ENCODE measurements around the gene PMVK.

The PMVK gene

DNA sequence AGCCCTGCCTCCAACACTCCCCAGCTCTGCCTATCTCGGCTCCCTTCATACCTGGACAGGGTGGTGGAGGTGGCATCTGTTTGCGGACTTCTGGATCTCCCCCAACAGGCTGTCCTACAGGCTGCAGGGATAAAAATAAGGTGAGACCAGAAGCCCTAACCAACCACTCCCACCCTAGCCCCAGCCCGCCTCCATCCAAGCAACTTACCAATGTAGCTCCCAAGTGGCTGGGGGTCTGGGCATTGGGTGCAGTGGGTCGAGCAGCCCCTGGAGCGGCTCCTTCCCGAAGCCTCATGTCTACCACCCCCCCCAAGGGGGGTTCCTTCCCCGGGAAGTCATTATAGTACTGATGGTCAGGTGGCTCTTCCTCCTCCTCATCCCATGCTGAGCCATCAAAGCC, 29.6 kb upstream of the PMVK start:
- no peak for DNase-seq

DNA sequence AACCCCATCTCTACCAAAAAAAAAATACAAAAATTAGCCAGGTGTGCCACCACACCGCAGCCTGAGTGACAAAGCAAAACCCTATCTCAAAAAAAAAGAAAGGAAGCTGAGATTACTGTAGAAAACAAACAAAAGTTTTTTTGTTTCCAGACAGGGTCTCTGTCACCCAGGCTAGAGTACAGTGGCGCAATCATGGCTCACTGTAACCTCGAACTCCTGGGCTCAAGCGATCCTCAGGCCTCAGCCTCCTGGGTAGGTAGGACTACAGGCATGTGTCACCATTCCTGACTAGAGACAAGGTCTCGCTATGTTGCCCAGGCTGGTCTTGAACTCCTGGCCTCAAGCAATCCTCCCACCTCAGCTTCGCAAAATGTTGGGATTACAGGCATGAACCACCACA, 27.8 kb upstream of the PMVK start:
- DNase-seq = no peak

DNA sequence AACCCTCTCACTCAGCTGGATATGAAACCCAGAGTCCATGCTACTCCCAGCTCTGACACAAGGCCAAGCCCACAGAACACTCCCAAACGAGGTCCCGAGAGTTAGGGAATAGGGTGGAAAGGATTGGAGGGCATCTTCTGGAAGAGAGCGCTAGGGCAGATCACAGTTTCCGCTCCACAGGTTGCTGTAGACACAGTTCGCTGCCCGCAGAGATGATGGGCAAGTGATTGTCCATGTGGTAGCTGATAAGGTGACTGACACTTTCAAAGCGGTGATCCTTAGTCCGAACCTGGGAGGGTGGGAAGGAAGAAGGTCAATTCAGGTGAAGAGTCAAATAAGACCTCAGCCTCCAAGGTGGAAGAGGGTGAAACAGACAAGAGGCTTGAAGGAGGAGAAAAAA, 27.1 kb upstream of the PMVK start:
- DNase-seq = no peak

DNA sequence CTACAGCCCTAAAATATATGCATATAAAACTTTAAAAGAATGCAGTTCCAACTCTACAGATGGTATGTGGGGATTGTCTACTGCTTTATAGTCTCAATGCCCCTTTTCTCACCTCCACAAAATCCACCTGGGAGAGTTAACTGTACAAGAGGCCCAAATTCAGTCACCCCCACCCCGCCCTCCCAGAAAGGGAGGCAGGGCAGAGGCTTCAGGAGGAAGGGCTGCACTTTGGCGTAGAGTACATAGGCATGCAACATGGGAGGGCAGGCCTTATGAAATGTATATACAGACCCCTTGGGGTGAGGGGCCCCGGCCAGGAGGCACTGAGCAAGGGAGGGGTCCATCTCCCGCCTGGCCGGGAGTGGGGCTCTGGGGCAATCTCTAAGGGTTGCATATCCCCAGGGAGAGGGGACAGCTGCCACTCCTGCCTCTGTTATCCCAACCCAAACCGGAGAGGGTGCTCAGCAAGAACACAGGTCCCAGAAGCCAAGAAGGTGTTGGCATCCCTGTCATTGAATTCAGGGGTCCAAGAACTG, 26.3 kb upstream of the PMVK start:
- no peak for DNase-seq

DNA sequence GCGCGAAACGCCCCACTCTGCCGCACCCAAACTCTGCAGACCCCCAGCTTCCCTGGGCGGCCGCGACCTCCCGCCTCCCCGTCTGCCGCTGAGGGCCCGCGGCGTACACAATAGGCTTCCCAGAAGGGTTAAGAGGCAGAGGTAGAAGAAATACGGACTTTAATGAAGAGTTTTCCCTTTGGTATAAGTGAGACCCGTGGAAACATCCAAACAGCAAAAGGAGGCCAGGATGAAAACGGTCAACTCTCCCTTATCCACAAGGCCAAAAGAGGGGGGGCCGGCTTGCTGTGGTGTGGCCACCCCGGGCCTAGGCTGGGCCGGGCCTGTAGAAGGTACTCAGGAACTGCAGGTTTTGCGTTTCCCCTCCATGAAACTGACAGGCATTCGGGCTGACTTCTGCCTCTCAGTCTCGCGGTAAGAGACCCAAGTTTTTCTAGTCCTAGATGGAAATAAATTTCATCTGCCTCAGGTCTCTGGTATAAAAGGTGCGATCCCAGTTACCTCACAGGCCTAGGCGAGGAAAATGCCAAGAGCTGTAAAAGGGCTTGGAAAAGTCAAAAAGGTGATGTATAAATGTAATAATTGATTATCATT, 25.7 kb upstream of the PMVK start:
- peak; percentile 66 for DNase-seq

DNA sequence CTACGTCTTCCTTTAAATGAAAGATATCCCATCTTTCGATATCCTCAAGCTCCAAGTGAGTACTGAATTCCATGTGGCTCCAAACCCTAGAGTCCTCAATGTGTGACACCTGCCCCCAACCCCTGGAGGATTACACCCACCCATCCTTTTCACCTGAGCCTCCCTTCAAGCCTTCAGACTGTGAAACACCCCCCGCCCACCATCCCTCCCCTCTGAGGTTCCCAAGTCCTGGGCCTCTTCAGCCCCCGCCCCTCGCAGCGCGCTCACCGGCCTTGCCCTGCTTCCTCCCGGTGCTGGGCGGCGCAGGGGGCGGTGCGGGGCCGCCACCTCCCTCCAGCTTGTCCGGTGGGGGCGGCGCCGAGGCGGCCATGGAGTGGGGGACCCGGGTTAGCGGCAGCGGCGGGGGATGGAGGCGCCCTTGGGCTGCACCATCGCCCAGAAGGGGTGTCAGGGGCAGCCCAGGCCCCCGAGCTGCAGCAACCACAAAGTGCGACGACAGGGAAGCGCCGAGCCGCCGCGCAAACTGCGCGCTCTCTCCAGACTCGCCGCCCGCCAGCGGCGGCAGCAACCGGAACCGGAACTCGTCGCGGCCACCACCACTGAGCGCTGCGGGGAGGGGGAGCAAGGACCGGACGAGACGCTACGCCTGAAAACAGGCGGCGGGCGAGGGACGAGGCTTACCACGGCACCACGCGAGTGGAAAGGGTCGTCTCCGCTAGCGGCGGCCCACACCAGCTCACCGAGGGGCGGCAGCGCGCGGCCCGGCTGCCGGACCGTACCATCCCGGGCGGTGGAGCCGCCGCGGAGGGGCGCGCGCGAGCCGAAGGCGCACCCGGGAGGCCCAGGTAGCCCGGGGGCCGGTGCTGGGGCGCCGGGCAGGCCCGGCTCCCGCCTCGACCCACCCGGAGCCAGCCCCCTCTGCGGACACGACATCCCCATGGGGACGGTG, 25.0 kb upstream of the PMVK start, which contains the start of gene PYGO2:
PYGO2 (minus strand) TSS at position 576 of the 949 bp plus-strand sequence; CDS start at position 370, 206 bp downstream.
- DNase-seq = peak; percentile 90

DNA sequence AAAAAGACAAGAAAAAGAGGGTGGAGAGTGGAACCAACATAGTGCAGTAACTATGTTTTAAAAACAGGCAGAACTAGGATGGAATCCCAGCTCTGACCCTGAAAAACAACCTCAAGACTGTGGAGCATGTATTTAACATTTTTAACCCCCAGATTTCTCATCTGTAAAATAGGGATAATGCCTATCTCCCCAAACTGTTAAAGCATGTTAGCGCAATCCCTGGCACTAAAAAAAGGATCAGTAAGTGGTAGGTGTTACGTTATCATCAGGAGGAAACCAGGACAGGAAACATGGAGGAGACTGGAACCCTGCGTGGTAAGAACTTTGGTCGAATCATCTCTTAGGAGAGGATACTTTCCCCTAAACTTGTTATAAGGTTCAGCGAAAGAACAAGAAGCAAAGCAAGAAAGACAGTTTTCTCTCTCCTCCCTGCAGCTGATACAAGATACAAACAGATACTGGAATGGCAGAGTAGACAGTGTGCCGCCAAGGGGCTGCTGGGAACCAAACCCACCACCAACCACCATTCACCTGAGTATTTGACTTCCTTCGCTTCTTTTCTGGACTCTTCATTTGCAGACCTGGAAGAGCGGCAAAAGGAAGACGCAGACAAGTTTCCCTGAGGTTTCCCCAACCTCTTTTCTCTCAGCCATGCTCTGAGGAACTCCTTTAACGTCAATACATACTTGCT, 24.1 kb upstream of the PMVK start:
- peak; percentile 26 for DNase-seq

DNA sequence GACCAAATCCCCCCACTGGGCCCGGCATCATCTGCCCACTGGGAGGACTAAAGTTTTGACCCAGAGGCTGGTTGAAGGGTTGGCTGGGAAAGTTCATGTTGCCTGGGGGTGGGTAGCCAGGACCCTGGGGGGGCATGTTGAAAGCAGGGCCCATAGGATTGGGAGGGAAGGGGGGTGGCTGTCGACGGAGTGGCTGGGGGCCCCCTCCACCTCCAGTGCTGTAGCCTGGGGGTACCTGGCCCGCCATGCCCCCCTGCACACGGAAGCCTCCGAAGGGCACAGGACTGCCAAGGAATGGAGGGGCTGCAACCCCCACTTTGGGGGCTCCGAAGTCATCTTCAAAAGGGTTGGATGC, 22.9 kb upstream of the PMVK start:
- no peak for DNase-seq

DNA sequence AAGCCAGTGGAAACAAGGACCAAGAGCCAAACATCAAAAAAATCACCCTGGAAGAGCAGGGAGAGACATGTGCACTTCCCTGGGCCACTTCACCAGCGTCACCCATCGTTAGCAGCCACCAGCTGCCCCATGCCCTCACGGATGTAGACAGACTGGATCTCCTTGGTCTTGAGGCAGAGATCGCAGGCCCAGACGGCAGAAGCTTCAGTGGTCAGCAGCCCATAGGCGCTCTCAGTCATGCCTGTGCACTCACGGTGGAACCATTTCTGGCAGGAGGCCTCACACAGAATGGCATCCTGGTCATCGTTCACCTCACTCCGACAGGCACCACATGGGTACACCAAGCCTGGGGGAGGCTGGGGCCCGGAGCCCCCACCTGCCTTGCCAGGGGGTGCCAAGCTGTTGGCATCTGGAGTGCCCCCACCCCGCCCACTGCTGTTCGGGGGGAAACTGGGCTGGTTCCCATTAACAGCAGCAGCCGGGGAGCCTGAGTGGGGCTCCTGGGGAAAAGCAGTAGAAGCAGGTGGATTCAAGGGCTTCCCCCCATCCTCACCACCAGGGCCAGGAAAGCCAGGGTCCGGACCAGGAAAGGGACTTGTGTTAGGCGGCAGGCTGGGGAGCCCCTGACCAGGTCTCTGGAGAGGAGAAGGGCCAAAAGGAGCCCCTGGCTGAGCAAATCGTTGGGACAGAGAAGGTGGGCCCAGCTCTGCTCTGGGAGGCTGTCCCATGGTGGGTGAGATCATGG, 22.3 kb upstream of the PMVK start:
- DNase-seq = no peak

DNA sequence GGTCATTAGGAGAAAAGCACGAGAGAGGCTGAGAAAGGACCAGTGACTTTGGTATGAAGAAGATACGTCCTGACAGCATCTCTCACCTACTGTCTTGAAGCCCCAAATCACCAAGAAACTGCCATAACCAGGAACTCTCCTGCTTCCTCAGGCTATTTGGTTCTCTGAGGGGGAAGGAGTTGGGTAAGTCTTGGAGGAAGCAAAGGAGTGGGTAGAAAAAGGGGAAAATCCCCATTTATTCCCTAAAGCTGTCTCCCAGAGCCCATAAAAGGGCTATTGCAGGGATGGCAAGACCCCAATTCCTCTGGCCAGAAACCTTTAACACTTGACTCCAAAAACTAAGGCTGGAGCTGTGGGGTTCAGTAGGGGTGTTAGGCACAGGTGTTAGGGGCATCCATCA, 21.5 kb upstream of the PMVK start:
- DNase-seq = no peak

DNA sequence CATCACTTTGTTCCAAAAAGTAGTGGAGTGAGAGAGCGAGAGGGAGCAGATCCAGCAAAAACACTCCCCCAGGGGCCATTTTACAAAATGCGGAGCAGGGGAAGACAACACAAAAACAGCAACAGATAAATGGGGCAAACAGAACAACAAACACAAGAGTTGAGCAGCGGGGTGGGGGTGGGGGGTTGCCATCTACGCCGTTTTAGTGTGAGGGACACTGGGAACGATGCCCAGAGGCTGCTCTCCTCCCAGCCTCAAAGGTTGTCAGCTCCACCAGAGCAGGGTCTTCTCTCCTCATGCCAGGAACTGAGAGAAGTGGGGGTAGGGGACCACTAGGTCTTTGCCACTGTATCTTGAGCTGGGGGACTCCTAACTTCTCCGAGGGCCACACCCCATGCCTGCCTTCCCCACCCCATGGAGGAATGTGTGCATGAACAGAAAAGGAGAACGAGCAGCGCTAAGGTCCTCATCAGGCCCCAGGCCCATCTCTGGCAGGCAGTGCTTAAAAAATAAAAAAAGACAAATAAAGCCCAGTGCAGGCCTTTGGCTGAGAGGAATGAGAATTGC, 20.7 kb upstream of the PMVK start:
- DNase-seq = no peak

DNA sequence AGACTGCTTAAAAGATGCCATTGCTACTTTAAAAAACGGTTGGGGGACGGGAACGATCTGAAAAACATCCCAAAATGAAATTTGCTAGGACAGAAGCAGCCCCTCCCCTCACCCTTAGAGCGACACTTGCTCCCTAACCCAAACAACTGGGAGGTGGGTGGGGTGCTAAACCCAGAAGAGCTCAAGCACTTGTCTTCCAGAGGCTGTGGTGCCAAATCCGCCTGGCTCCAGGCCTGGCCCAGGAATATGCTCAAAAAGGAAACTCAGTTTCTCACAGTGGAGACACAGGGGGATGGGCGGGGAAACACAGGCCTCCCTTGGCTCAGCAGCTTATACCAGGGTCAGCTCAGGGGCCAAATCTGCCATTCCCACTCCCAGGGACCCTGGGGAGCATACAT, 20.0 kb upstream of the PMVK start:
- DNase-seq = no peak

DNA sequence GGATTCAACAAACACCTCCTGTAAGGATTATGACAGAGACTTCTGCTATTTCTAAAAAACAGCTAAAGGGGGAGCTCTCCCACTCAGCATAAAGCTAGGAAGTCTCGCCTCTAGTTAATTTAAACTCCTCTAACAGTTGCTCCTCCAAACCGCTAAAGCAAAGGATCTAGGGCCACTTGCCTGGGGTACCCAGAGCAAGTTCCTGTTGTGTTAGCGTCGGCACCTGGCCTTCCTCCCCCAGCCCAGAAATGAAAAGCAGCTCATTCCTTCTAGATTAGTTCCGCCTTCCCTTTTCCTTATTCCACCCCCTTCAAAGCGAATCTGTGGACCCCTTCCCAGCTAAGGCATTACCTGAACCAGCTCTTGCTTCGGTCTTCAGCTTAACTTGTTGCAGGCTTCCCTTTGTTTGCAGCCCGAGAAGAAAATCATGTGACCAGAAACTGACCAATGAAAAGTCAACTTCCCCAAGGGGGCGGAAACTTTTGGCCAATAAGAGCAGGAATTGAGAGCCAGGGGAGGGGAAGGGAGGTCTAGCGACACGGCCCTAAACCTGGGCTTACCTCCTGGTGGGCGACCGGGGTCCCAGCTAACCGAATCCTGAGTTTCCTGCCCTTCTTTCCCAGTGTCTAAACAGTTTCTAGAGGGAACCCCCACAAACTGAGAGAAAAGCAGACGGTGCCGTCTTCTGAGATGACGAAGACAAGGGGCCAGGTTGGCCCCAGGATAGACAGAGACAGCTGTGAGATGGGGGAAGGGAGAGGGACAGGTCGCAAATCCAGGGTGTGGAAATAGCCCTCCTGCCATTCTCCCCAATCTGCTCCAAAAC, 19.4 kb upstream of the PMVK start, which contains the start of gene PBXIP1:
PBXIP1 (minus strand) TSS at position 382 of the 826 bp plus-strand sequence. CDS start 2,378 bp downstream, outside the sequence.
- peak; percentile 93 for DNase-seq

DNA sequence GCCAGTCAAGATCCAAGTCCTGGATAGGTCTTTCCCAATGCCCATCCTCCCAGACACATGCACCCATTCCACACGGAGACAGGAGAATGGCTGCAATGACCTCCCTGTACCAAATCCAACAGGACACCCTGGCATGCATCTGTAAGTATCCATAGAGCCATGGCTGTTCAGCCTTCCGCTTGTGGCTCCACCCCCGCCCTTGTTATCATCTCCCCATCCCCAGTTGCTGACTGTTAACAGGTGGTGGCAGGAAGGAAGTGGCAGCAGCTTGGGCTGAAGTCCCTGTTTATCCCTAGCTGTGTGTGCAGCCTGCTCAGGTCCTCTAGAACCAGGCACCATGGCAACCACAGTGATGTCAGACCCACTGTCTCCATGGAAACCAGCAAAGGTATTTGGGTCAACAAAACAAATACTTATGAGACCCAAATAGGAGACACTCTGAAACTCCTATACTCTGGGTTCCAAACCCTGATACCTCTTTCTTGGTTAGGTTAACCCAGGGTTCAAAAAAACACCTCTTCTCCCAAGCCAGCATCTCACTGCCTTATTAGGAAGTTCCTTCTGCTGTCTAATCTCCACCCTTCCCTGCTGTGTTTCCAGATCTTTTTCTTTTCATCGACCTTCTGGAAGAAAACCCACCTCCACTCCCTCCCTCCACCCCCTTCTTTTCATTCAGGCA, 18.7 kb upstream of the PMVK start:
- DNase-seq = peak; percentile 94

DNA sequence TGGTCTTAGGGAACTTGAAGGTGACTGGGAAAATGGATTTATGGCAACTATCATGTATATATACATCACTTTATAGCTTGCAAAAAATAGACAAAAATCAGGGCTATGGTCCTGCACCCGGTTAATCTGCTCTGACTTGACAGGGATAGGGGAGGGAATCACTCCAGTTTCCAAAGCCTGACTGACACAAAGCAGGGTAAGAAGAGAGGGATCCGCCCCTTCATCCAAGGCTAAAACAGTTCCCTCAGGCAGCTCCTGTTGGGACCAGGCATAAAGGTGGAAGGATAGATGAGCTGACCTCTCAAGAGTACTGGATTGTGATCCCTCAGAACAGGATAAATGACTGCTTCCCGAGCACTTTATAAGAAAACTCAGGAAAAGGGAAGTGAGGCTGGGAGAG, 18.0 kb upstream of the PMVK start:
- no peak for DNase-seq

DNA sequence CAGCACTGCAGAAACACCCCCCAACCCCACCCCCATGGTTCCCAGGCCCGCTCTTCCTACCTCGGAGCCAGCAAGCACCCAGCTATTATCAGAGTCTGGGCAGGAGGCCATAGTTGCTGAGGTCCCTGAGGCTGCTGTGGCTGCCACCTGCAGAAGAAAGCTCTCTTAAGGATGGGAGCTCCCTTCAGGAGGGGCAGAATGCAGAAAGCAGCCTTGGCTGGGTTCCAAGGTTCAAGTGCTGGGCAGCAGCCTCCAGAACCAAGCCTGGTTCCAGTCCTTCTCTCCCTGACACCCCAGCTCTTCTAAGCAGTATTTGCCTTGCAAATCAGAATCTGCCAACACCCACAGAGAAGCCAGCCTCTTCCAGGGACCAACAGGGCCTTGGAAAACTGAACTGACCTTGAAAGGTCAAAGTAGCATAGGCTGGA, 17.1 kb upstream of the PMVK start:
- DNase-seq = peak; percentile 83

DNA sequence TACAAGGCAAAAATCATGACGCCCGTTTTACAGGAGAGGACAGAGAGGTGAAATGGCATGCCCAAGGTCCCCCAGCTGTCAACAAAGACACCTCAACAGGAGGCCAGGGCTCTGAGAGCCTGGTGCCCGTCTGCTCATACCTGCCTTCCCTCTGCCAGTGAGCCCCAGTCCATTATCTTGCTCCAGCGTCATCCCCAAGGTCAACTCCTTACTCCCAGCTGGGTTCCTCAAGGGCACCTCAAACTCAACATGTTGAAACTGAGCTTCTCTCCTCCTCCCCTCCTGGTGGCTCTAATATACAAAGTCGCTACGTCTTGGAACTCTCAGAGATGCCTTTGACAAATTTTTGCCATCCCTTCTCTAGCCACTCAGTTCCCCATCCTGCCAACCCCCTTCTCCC, 16.1 kb upstream of the PMVK start:
- no peak for DNase-seq

DNA sequence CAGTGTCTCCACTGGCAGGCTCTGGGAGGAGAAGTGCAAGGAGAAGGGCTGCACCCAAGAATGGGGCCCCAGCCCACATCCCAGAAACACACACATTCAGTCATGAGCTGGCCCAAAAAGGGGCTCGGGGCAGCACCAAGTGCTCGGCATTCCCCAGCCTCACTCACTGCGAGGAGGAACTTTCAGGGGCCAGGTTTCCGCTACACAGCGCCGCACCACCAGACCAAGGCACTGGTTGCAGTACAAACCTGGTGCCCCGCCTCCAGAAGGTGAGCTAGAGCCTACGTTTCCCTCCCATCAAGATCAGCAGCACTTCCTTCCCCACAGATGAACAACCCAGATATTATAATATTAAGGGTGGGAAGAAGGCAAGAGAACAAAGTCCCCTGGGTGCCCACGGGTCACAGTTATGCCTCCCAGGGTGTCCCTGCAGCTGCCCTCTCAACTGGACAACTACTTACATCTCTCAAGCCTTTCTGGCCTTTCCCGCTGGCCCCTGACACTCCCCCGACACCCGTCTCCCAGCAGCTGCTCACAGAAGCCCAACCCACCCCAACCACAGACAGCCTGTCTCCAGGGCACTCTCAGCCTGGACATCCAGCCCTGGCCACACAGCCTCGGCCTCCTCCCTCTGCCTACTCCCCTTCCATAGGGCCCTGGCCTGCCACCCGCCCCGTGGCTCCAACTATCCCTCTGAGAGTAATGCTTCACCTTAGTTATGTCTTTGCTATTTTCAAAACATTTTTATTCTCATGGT, 15.6 kb upstream of the PMVK start:
- DNase-seq = no peak

DNA sequence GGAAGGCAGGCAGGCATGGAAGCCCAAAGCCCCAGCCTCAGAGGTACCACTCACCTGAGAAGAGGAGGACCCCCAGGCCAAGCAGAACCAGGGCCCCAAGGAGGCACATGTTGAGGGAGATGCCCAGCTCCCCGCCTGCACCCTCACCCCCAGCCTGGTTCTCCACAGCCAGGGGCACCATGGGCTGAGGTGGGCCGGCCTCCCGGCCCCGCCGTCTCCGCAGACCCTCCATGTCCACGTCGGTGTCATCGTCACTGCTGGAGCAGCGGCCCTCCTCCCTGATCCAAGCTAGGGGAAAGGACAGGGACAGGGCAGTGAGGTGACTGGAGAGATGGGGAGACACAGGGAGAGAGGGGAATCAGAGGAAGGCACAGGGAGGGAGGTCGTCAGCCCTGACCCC, 11.6 kb upstream of the PMVK start:
- no peak for DNase-seq
